Neural cell (in vitro differentiated cells): ENCODE data around the gene SLC6A18. TPM values are rescaled to one million over a fixed set of nuclear protein-coding genes. Genes with fewer than 3 reads are reported as not detected.

Experiments used
- H2AFZ ChIP-seq: fragments of 200-600, 300-800 bp; sonication (generic), shearing (Covaris generic); 2 replicates; pipeline ENCODE4 v1.6.0; 2014; ENCODE audit warnings: low read depth, mild to moderate bottlenecking, antibody characterized with exemption, low read length, moderate library complexity
- H3F3A ChIP-seq: fragments of 200-600 bp; shearing (Covaris generic); 2 replicates; pipeline ENCODE4 v1.6.1; 2016; ENCODE audit warnings: mild to moderate bottlenecking, moderate library complexity, mixed read lengths, antibody characterized with exemption, low read length; ENCODE audit not compliant: insufficient read depth, poor library complexity, severe bottlenecking
- H3K27ac ChIP-seq: fragments of 200-600, 300-800 bp; sonication (generic), shearing (Covaris generic); 2 replicates; pipeline ENCODE4 v1.5.1; 2014; ENCODE audit warnings: mild to moderate bottlenecking, low read length, moderate library complexity
- H3K27me3 ChIP-seq: fragments of 300-800, 200-600 bp; sonication (generic), shearing (Covaris generic); 2 replicates; pipeline ENCODE4 v1.6.0; 2014; ENCODE audit warnings: mild to moderate bottlenecking, low read depth, low read length, moderate library complexity; ENCODE audit not compliant: insufficient read depth
- H3K36me3 ChIP-seq: fragments of 300-800, 200-600 bp; sonication (generic), shearing (Covaris generic); 2 replicates; pipeline ENCODE4 v1.5.1; 2014; ENCODE audit warnings: mild to moderate bottlenecking, antibody characterized with exemption, low read length, moderate library complexity; ENCODE audit not compliant: insufficient read depth
- H3K4me2 ChIP-seq: fragments of 300-800, 200-600 bp; sonication (generic), shearing (Covaris generic); 2 replicates; pipeline ENCODE4 v1.6.0; 2014; ENCODE audit warnings: mild to moderate bottlenecking, low read length
- H3K4me3 ChIP-seq: fragments of 300-800, 200-600 bp; sonication (generic), shearing (Covaris generic); 2 replicates; pipeline ENCODE4 v1.5.1; 2014; ENCODE audit warnings: mild to moderate bottlenecking, low read length, moderate library complexity
- H3K79me2 ChIP-seq: fragments of 200-600 bp; shearing (Covaris generic); replicated peaks from 2 replicates; pipeline ENCODE4 v1.6.0; 2014; ENCODE audit warnings: mild to moderate bottlenecking, low read length, moderate library complexity; ENCODE audit not compliant: insufficient read depth
- H3K9ac ChIP-seq: fragments of 300-800, 200-600 bp; sonication (generic), shearing (Covaris generic); 2 replicates; pipeline ENCODE4 v1.6.1; 2016; ENCODE audit warnings: mild to moderate bottlenecking, low read length, mixed read lengths
- H3K9me2 ChIP-seq: fragments of 200-600 bp; shearing (Covaris generic); 2 replicates; pipeline ENCODE4 v1.6.1; 2016; ENCODE audit warnings: mild to moderate bottlenecking, low read length, mixed read lengths; ENCODE audit not compliant: insufficient read depth
- H3K9me3 ChIP-seq: fragments of 200-600, 300-800 bp; sonication (generic), shearing (Covaris generic); 2 replicates; pipeline ENCODE4 v1.6.1; 2016; ENCODE audit warnings: mild to moderate bottlenecking, mixed run types, low read length, moderate library complexity, mixed read lengths
- H4K20me1 ChIP-seq: fragments of 200-600 bp; shearing (Covaris generic); 2 replicates; pipeline ENCODE4 v1.6.1; 2016; ENCODE audit warnings: mild to moderate bottlenecking, mixed run types; ENCODE audit not compliant: insufficient read depth
- CTCF ChIP-seq: fragments of 450-650 bp; IDR thresholded peaks from 2 replicates; pipeline ENCODE4 v1.5.1; 2014; ENCODE audit warnings: antibody characterized with exemption, mild to moderate bottlenecking, moderate library complexity; ENCODE audit not compliant: poor library complexity, severe bottlenecking
- EP300 ChIP-seq: fragments of 450-650 bp; conservative IDR thresholded peaks from 2 replicates; pipeline ENCODE4 v1.6.1; 2014; ENCODE audit warnings: antibody characterized with exemption, mild to moderate bottlenecking, moderate library complexity; ENCODE audit not compliant: poor library complexity, severe bottlenecking
- EZH2 ChIP-seq: fragments of 200-600, 300-800 bp; shearing (Covaris generic), sonication (generic); IDR thresholded peaks from 2 replicates; pipeline ENCODE4 v1.6.1; 2014; ENCODE audit warnings: antibody characterized with exemption, low read length, borderline replicate concordance, mild to moderate bottlenecking; ENCODE audit not compliant: insufficient read depth, poor library complexity, severe bottlenecking
- MXI1 ChIP-seq: fragments of 450-650 bp; conservative IDR thresholded peaks from 2 replicates; pipeline ENCODE4 v1.6.1; 2014; ENCODE audit warnings: antibody characterized with exemption, mild to moderate bottlenecking; ENCODE audit not compliant: poor library complexity, severe bottlenecking
- POLR2AphosphoS5 ChIP-seq: IDR thresholded peaks from 2 replicates; pipeline ENCODE4 v1.6.1; 2012
- RAD21 ChIP-seq: fragments of 450-650 bp; conservative IDR thresholded peaks from 2 replicates; pipeline ENCODE4 v1.6.1; 2014; ENCODE audit warnings: antibody characterized with exemption, mild to moderate bottlenecking, moderate library complexity
- REST ChIP-seq: IDR thresholded peaks from 2 replicates; pipeline ENCODE4 v1.6.1; 2012; ENCODE audit warnings: borderline replicate concordance
- SMC3 ChIP-seq: fragments of 450-650 bp; conservative IDR thresholded peaks from 2 replicates; pipeline ENCODE4 v1.6.1; 2014; ENCODE audit warnings: antibody characterized with exemption, mild to moderate bottlenecking, moderate library complexity; ENCODE audit not compliant: poor library complexity
- TAF1 ChIP-seq: IDR thresholded peaks from 2 replicates; pipeline ENCODE4 v1.6.1; 2012; ENCODE audit warnings: low read depth
- polyA plus RNA-seq: library from polyadenylated mRNA; depleted of rRNA; stranded (reverse); fragments of >200 nt; gene quantifications from 2 replicates; pipeline ENCODE4 v1.2.3, GENCODE V29; 2014

Gene SLC6A18
- polyA plus RNA-seq, 1 donor from 2014 or later: not detected

- H3K27ac ChIP-seq: no peak overlapping the region
- H2AFZ ChIP-seq: no peak overlapping the region
- H3K27me3 ChIP-seq: no peaks in the 10 kb centered on the region
- TF ChIP-seq EZH2 (no peak), MXI1 (no peak)
- H4K20me1 ChIP-seq: no peaks in the 10 kb centered on the region
- H3K79me2 ChIP-seq: no peaks in the 10 kb centered on the region
- H3F3A ChIP-seq: no peaks in the 10 kb centered on the region
- no peak overlapping the region for H3K4me3 ChIP-seq
- no peak overlapping the region for H3K9ac ChIP-seq
- no peak overlapping the region for H3K4me2 ChIP-seq
- no peaks in the 10 kb centered on the region for H3K36me3 ChIP-seq
- H3K9me3 ChIP-seq: no peaks in the 10 kb centered on the region
- H3K9me2 ChIP-seq: no peaks in the 10 kb centered on the region
Observed at GRCh38 chr5:1186351-1187233, 38.6 kb upstream of the SLC6A18 start.

DNA sequence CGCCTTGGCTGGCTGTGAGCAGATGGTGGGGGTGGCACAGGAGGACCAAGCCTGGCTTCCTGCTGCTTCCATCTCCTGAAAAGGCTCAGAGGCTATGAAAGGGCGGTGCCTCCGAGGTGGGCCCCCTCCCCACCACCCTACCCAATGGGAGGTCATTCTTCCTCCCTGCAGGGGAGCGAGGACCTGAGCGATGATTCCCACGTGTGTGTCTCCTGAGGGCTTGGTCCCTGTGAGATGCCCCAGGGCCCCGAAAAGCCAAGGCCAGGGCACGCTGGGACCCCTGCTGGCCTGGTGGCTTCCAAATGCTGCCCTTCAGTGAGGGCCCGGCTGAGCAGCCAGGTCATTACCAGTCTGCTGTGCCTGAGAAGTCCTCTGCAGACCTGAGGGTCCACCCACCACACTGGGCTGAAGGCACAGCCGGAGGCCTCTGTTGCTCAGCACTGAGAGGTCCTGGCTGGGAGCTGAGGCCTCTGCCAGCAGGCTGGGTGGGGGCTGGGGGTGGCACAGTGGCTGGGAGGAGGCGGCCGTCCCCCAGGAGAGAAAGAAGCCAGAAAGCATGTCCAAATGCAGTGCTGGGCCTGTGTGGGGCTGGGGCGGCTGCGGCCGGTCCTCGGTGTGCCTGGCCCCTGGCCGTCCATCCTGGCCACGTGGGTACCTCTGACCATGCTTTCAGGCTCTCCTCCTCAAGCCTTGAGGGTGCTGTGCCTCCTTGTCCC is 37.8 kb upstream of the SLC6A18 start:
- no peaks in the 10 kb centered on the region for H3K36me3 ChIP-seq
- H3K79me2 ChIP-seq: no peaks in the 10 kb centered on the region
- no peak overlapping the region for H2AFZ ChIP-seq
- no peaks in the 10 kb centered on the region for H3K27me3 ChIP-seq
- H3F3A ChIP-seq: no peaks in the 10 kb centered on the region
- H3K9ac ChIP-seq: no peak overlapping the region
- TF ChIP-seq POLR2AphosphoS5 (no peak), REST (no peak), EP300 (no peak), CTCF (no peak), MXI1 (no peak), EZH2 (no peak), TAF1 (no peak), SMC3 (no peak), RAD21 (no peak)
- no peaks in the 10 kb centered on the region for H3K9me3 ChIP-seq
- H3K4me3 ChIP-seq: no peak overlapping the region
- H4K20me1 ChIP-seq: no peaks in the 10 kb centered on the region
- no peak overlapping the region for H3K27ac ChIP-seq
- H3K4me2 ChIP-seq: no peak overlapping the region
- no peaks in the 10 kb centered on the region for H3K9me2 ChIP-seq
